GM18909 (cell line): ENCODE measurements around the gene TTLL11.
"Not testable (repeated sequence)": the region's sequence is repeated elsewhere in the genome, so short reads cannot be mapped to it uniquely, and the experiment has no call there.

Experiments
- ATAC-seq: cut with Tn5 transposase; IDR thresholded peaks from one replicate; pipeline ENCODE4 v1.9.1; 2021; ENCODE audit warnings: mild to moderate bottlenecking; ENCODE audit not compliant: unreplicated experiment, poor library complexity

The TTLL11 gene

GRCh38 chr9:122016309-122016708 lies 76.8 kb downstream of the TTLL11 start:
- no peak for ATAC-seq

- no peak for ATAC-seq
These were observed 77.8 kb downstream of the TTLL11 start for GRCh38 chr9:122015170-122015821.

- no peak for ATAC-seq
These were observed 81.2 kb downstream of the TTLL11 start for GRCh38 chr9:122011818-122012498.

DNA sequence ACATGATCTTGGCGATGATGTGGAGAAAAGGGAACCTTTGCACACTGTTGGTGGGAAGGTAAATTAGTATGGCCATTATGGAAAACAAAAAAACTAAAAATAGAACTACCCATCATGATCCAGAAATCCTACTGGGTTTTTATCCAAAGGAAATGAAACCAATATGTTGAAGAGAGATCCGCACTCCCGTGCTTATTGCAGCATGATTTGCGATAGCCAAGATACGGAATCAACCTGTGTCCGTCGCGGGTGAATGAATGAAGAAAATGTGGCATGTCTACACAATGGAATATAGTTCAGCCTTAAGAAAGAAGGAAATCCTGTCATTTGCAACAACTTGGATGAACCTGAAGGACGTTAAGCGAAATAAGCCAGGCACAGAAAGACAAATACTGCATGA lies 84.5 kb downstream of the TTLL11 start:
- no peak for ATAC-seq

GRCh38 chr9:122007837-122008236 lies 85.3 kb downstream of the TTLL11 start:
- no peak for ATAC-seq

- ATAC-seq = no peak
These were observed 87.5 kb downstream of the TTLL11 start for GRCh38 chr9:122005597-122005996.

GRCh38 chr9:122004589-122004988 lies 88.5 kb downstream of the TTLL11 start:
- ATAC-seq = no peak

DNA sequence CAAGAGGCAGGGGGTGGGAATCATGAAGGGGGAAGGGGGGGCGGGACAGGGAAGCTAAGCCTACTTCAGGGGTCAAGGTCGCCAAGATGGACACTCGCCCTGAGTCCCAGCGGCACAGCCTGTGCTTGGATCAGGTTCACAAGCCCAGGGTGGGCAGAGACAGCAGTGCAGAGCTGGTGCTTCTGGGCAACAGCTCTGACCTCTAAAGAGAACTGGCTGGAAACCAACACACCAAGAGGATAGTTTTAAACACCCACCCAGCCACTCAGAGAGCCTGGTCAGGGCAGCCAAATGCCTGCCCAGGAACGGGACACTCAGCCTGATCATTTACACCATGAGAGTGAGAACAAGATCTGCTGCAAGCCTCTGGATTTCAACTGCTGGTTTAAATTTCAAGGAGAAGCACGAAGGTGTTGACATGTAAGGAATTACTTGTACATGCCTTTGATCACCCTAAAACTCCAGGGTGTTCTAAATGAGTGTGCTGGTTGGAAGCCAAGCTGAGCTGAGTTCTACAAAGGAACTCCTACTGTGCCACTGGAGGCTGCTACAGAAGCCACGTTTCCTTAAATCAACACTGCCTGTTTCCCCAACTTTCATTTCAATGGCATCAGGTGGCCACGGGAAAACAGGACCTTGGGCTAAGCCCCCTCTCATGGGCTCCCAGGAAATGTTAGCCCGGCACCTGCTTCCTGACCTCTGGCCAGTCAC lies 91.5 kb downstream of the TTLL11 start:
- no peak for ATAC-seq

DNA sequence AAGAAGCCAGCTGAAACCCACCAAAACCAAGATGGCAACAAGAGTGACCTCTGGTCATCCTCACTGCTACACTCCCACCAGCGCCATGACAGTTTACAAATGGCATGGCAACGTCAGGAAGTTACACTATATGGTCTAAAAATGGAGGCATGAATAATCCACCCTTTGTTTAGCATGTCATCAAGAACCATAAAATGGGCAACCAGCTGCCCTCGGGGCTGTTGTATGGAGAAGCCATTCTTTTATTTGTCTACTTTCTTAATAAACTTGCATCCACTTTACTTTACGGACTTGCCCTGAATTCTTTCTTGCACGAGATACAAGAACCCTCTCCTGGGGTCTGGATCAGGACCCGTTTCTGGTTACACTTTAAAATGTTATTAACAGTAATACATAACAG lies 92.6 kb downstream of the TTLL11 start:
- ATAC-seq = not testable (repeated sequence)

DNA sequence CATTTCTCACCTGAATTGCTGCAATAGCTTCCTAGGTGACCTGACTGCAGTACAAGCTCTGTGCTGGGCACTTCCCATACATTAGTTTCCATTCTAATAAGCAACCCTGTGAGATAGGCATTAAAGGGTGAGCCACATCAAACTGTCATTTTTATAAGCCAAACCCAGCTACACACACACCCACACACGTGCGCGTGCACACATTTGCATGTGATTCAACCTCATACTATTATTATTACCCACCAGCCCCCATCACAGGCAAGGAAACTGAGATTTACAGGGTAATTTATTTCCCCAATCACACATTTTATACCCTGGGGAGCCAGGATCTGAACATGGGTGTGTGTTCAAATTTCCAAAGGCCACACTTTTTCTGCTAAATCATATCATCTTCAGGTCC lies 93.6 kb downstream of the TTLL11 start:
- no peak for ATAC-seq

GRCh38 chr9:121998513-121999049 lies 94.5 kb downstream of the TTLL11 start:
- ATAC-seq = no peak

DNA sequence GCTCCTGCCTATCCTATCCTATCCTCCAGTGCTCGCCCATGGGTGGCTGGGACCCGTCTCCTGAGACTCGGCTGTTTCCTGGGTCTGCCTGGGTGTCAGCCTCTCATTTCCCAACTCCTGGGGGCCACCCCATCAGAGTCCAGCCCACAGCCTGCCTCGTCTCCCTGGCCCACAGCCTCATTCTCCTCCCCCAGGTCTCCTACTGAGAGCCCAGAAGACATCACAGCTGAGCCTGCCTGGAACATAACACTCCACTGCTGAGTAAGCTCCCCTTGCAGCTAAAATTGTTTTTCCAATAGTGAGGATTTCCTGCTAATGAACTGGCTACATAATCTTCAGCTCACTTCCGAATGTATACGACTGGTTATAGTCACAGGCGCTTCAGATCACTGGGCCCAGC lies 95.3 kb downstream of the TTLL11 start:
- ATAC-seq = no peak

DNA sequence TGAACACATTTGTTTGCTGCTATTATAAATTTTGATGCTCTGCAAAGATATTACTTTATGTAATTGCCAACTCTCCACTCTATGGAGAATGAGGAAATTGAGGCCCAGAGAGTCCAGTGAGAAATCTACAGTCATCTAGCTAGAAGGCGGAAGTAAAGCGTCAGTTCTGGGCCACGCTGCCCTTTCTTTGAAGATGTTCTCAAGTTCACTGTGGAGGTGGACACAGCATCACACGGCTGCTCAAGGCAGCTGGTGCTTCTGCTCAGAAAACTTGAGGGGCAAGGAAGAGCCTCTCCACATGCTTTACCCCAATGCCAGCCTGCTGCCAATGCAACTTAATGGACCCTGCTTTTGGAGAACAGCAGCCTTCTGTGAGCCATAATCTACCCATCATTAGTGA lies 96.3 kb downstream of the TTLL11 start:
- no peak for ATAC-seq

DNA sequence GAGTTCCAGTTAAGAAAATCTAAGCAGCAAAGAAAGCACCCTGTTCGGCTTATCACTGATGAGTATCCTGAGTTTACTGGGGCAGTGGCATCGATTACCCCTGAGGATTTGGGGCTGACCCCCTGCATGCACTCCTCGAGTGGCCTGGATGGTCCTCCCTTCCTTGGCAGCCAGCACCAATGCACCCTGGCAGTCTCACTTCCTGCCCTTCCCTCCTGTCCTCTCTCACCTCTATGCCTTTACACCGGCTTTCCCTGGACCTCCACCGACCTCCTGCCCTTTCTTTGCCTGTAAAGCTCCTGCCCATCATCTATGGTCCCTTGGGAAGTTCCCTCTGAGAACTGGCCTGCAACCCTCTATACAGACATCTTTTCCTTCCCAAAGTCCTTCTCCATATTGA lies 97.1 kb downstream of the TTLL11 start:
- no peak for ATAC-seq

- peak; percentile 59 for ATAC-seq
These were observed 100.4 kb downstream of the TTLL11 start for GRCh38 chr9:121992571-121993212.

GRCh38 chr9:121991307-121991661 lies 101.8 kb downstream of the TTLL11 start:
- ATAC-seq = no peak

GRCh38 chr9:121990600-121991306 lies 102.4 kb downstream of the TTLL11 start:
- ATAC-seq = no peak

- ATAC-seq = no peak
These were observed 104.1 kb downstream of the TTLL11 start for GRCh38 chr9:121989010-121989409.

DNA sequence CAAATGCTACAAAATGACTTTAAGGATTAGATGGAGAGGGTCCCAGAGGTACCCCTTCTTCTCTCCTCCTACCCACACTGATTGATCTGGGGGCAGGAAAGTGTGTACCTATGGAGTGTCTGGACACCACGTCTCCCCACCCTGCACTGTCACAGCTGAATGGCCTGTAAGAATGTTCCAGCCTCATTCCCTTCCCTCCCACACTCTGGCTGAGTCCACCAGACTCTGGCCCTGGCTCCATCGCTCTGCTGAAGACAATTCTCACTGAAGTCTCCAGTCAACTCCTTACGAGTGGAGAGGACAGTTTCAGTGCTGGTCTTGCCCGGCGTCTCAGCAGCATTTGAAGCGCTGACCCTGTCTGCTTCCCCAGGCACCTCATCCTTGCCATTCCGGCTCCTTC lies 105.8 kb downstream of the TTLL11 start:
- no peak for ATAC-seq

DNA sequence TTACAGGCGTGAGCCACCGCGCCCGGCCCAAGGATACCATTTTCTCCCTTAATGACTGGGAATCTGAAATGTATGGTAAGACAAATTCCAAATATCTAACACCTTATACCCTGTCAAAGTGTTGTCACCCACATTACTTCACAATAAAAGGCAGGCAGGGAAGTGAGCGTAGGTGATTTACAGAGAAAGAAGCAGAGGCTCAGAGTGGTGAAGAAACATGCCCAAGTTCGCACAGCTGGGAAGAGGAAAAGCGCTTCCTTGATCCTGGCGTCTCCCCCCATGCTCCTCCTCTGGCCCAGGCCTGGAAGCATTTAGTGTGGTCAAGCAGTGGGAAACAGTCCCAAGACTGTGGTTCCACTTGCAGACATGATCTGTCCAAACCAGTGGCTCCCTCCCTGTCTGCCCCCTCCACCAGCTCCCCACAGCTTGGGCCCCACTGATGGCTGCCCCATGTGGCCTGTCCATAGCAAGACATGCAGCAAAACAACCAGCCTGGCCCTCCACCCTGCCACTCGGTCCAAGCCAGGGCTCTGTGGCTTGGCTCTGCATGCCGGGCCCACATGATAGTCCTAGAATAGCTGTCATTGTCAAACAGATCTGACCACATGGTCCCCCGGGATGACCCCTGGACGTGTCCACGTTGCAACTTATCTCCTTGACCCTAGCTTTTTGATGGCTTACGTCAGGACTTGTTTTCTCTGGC lies 107.2 kb downstream of the TTLL11 start:
- no peak for ATAC-seq
